ENCODE results near the gene GPR50. TPM values are rescaled to one million over a fixed set of nuclear protein-coding genes. Genes with fewer than 3 reads are reported as not detected.

GPR50 gene
- total RNA-seq, 2 experiments from 2014 or later, result not detected

DNA sequence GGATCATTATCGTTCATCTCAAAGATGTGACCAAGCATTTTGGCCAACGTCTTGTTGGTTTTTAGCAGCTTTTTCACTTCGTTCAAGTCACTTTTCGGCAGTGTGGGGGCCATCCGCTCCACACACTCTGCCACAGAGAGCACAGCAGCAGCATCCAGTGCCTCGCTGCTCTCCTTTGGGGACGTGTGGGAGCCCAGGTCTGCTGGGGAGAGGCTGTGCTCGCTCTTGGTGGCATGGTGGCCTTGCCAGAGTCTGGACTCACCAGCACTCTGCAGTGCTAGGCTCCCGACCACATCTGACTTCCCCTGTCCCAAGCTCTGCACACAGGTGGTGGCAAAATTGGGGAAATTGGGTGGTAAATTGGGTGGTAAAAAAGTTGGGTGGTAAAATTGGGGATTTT is 50.6 kb downstream of the GPR50 start:
- Mint-ChIP-seq H3K36me3 (ENCODE audit: low read depth) (no peaks in the 10 kb centered on the region), H3K4me3 (no peak overlapping the region), H3K4me1 (ENCODE audit: low read depth) (no peaks in the 10 kb centered on the region), H3K27ac (no peak overlapping the region), H3K9me3 (no peaks in the 10 kb centered on the region), H3K27me3 (peaks cover 24% of the 10 kb centered on the region)
- TF ChIP-seq, protein P1, sequence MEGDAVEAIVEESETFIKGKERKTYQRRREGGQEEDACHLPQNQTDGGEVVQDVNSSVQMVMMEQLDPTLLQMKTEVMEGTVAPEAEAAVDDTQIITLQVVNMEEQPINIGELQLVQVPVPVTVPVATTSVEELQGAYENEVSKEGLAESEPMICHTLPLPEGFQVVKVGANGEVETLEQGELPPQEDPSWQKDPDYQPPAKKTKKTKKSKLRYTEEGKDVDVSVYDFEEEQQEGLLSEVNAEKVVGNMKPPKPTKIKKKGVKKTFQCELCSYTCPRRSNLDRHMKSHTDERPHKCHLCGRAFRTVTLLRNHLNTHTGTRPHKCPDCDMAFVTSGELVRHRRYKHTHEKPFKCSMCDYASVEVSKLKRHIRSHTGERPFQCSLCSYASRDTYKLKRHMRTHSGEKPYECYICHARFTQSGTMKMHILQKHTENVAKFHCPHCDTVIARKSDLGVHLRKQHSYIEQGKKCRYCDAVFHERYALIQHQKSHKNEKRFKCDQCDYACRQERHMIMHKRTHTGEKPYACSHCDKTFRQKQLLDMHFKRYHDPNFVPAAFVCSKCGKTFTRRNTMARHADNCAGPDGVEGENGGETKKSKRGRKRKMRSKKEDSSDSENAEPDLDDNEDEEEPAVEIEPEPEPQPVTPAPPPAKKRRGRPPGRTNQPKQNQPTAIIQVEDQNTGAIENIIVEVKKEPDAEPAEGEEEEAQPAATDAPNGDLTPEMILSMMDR (IDR thresholded peaks at IDR 0.05), result no peak
- ChIA-PET CTCF (no interaction called here), POLR2A (no interaction called here)
- DNase-seq, result no peak
- ATAC-seq, result no peak
- intact Hi-C loops (cut with micrococcal nuclease), result no loop called here

DNA sequence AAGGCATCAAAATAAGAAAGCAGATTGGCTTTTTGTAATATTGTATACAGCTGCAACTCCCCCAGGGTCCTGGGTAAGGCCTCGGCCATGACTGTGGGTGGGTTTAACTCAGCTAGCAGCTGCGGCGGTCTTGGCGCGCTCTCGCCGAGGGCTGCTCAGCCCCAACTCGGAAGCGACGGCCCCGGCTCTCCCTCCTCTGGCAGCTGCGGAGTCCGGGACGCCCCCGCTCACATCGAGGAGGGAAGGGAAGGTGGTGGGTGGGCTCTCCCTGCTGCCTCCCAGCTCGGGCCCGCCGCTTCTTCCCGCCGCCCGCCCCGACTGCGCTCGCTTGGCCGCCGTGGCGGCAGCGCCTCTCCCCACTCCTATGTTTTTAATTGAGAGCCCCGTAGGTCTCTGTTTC is 51.2 kb downstream of the GPR50 start:
- no peaks in the 10 kb centered on the region for H3K36me3 Mint-ChIP-seq (ENCODE audit: low read depth)
- H3K4me1 Mint-ChIP-seq (ENCODE audit: low read depth), result no peaks in the 10 kb centered on the region
- no peaks in the 10 kb centered on the region for H3K9me3 Mint-ChIP-seq
- ChIA-PET CTCF (no interaction called here), POLR2A (no interaction called here)
- no peak overlapping the region for H3K27ac Mint-ChIP-seq
- intact Hi-C loops (cut with micrococcal nuclease), result no loop called here
- H3K27me3 Mint-ChIP-seq, result peaks cover 24% of the 10 kb centered on the region
- ATAC-seq (no peak), DNase-seq (no peak)
- no peak overlapping the region for H3K4me3 Mint-ChIP-seq
- TF ChIP-seq, protein P1 (IDR thresholded peaks at IDR 0.05), result no peak

DNA sequence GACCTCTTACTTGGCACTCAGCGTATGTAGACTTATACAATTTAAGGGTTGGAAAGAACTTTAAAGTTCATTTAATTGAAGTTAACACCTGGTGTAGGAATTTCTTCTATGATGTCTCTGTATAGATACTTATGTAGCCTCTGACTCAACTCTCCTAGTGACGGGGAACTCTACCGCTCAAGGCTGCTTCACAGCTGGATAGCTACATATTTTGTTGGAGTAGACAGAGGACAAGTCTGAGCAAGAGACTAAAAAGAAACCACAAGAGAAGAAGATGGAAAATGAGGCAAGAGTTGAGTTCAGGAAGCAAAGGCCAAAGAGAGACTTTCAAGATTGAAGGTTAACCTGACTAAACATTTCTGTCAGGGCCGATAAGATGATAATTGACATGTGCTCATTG is 52.6 kb downstream of the GPR50 start:
- Mint-ChIP-seq H3K36me3 (ENCODE audit: low read depth) (no peaks in the 10 kb centered on the region), H3K4me1 (ENCODE audit: low read depth) (no peaks in the 10 kb centered on the region), H3K27me3 (peaks cover 24% of the 10 kb centered on the region), H3K9me3 (no peaks in the 10 kb centered on the region), H3K4me3 (no peak overlapping the region), H3K27ac (no peak overlapping the region)
- intact Hi-C loops (cut with micrococcal nuclease), result no loop called here
- no peak for DNase-seq
- TF ChIP-seq, protein P1 (IDR thresholded peaks at IDR 0.05), result no peak
- ChIA-PET POLR2A (no interaction called here), CTCF (no interaction called here)
- ATAC-seq, result no peak

Small RNA genes lying within 50 kb of the gene (microRNA-seq; reads per million reads assigned to microRNA genes)
- gene MIR4330 (ENCODE audit: borderline microRNAs expressed, borderline replicate concordance), result not detected

Other genes starting within 250 kb of the GPR50 start
- gene HMGB3, start 193.2 kb upstream of the GPR50 start, total RNA-seq, result 10 to 100 TPM; 24.5 to 25.4 TPM
- gene VMA21, start 220.6 kb downstream of the GPR50 start, total RNA-seq, result 10 to 100 TPM; 41.6 to 41.9 TPM